22Rv1 (cell line): Measurements from ENCODE around the gene CTTNBP2.

Experiments used
- CTCF ChIP-seq: fragments of 450-650 bp; IDR thresholded peaks from 2 replicates; pipeline ENCODE4 v1.5.1; 2017; ENCODE audit warnings: mild to moderate bottlenecking
- ZFX ChIP-seq: fragments of 450-650 bp; IDR thresholded peaks from 2 replicates; pipeline ENCODE4 v1.6.1; 2017; ENCODE audit warnings: antibody characterized with exemption, borderline replicate concordance

- TF ChIP-seq CTCF (no peak), ZFX (no peak)
Measured at GRCh38 chr7:117807676-117808075, 65.6 kb downstream of the CTTNBP2 start.
